Gastrocnemius medialis (tissue), 4 donors: ENCODE results near the gene KCNJ15.

Experiments used
- POLR2A ChIP-seq, 2 donors: fragments of 450-650 bp; IDR thresholded peaks; one replicate each; pipeline ENCODE4 v1.6.1; 2017; ENCODE audit warnings: antibody characterized with exemption in 2 of 2, mild to moderate bottlenecking in 2 of 2, moderate library complexity in 2 of 2
- TF ChIP-seq, protein P1 (sequence below), 5 experiments: fragments of 450-650 bp in 3 of 5; fragments of 200-600 bp in 2 of 5; sonication (generic) in 2 of 5; IDR thresholded peaks in 4 of 5; conservative IDR thresholded peaks in 1 of 5; 1 replicate in 4 of 5; 2 replicates in 1 of 5; pipeline ENCODE4 v1.5.1; 2016 to 2019; ENCODE audit warnings: antibody characterized with exemption in 5 of 5, mild to moderate bottlenecking in 3 of 5, moderate library complexity in 3 of 5

DNA sequence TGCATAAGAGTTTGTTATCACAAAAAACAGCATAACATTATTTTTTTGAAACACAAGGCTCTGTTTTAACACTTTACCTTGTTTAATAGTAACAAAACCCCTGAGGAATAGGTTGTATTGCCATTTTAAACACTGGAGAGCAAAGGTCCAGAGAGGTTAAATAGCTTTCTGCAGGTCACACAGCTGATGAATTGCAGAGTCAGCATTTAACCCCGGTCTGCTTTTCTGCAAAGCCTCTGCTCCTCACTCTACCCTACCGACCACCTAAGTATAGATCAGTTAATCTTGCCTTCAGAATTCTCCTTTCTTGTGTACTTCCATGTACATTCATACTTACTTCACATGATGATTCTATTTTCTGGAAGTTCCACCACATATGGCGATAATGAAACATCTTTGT is 42.0 kb downstream of the KCNJ15 start:
- TF ChIP-seq POLR2A (IDR thresholded peaks at IDR 0.05), result no peak
- TF ChIP-seq, protein P1, sequence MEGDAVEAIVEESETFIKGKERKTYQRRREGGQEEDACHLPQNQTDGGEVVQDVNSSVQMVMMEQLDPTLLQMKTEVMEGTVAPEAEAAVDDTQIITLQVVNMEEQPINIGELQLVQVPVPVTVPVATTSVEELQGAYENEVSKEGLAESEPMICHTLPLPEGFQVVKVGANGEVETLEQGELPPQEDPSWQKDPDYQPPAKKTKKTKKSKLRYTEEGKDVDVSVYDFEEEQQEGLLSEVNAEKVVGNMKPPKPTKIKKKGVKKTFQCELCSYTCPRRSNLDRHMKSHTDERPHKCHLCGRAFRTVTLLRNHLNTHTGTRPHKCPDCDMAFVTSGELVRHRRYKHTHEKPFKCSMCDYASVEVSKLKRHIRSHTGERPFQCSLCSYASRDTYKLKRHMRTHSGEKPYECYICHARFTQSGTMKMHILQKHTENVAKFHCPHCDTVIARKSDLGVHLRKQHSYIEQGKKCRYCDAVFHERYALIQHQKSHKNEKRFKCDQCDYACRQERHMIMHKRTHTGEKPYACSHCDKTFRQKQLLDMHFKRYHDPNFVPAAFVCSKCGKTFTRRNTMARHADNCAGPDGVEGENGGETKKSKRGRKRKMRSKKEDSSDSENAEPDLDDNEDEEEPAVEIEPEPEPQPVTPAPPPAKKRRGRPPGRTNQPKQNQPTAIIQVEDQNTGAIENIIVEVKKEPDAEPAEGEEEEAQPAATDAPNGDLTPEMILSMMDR (IDR thresholded peaks at IDR 0.05 in 4 of 5, conservative IDR thresholded peaks at IDR 0.05 in 1 of 5), result no peak
